Frontal cortex (tissue), 4 donors: ENCODE data around the gene LAIR2. TPM values are rescaled to one million over a fixed set of nuclear protein-coding genes. Genes with fewer than 3 reads are reported as not detected.
"Not testable (repeated sequence)": the region's sequence is repeated elsewhere in the genome, so short reads cannot be mapped to it uniquely, and the experiment has no call there.

Source experiments
- DNase-seq, 2 donors: peaks; one replicate each; pipeline ENCODE4 v3.0.0; 2012; ENCODE audit warnings: low spot score in 2 of 2
- FAIRE-seq: peaks from 2 replicates; lab custom pipeline; 2012; peaks lifted over from hg19 to GRCh38; lab: Jason Lieb, UNC
- total RNA-seq: library from RNA; depleted of rRNA; stranded (reverse); fragments of >200 nt; gene quantifications from one replicate; pipeline ENCODE4 v1.2.3, GENCODE V29; 2014
- donor health status: control.
- donor health status: control.
- donor health status: control.

LAIR2 gene
- total RNA-seq, 1 donor from 2014 or later: 0.82 TPM

- FAIRE-seq (no peak), DNase-seq (peak; percentile 57 to 66)
Observed at GRCh38 chr19:54464044-54464629, 38.5 kb upstream of the LAIR2 start.

GRCh38 chr19:54464630-54465425 is 37.8 kb upstream of the LAIR2 start:
- no peak for FAIRE-seq

GRCh38 chr19:54465426-54466109 is 37.1 kb upstream of the LAIR2 start:
- DNase-seq: peak in 1 of 2 donors; percentile 18

More at GRCh38 chr19:54464630-54465425, 37.8 kb upstream of the LAIR2 start:
- DNase-seq: peak; percentile 84 to 89

GRCh38 chr19:54466110-54466480 is 36.5 kb upstream of the LAIR2 start:
- DNase-seq, FAIRE-seq: not testable (repeated sequence)

More at GRCh38 chr19:54465426-54466109, 37.1 kb upstream of the LAIR2 start:
- no peak for FAIRE-seq

- FAIRE-seq (no peak), DNase-seq (peak in 1 of 2 donors; percentile 27)
Observed at GRCh38 chr19:54469496-54469934, 33.1 kb upstream of the LAIR2 start.

GRCh38 chr19:54470276-54470887 is 32.2 kb upstream of the LAIR2 start:
- no peak for DNase-seq

GRCh38 chr19:54470991-54471782 is 31.4 kb upstream of the LAIR2 start:
- no peak for FAIRE-seq
- DNase-seq: peak; percentile 62 to 65

More at GRCh38 chr19:54470276-54470887, 32.2 kb upstream of the LAIR2 start:
- no peak for FAIRE-seq

- DNase-seq: peak; percentile 46 to 69
- no peak for FAIRE-seq
Observed at GRCh38 chr19:54473071-54473891, 29.4 kb upstream of the LAIR2 start, which contains the start of gene CDC42EP5. Gene CDC42EP5 (minus strand): TSS chr19:54473296. CDS start chr19:54465547, 7,749 bp downstream.

GRCh38 chr19:54473892-54474372 is 28.7 kb upstream of the LAIR2 start:
- FAIRE-seq (no peak), DNase-seq (peak in 1 of 2 donors; percentile 6)

- FAIRE-seq (no peak), DNase-seq (no peak)
Observed at GRCh38 chr19:54475706-54476105, 26.9 kb upstream of the LAIR2 start.

GRCh38 chr19:54477650-54478049 is 25.0 kb upstream of the LAIR2 start:
- DNase-seq (no peak), FAIRE-seq (no peak)

GRCh38 chr19:54478677-54479266 is 23.9 kb upstream of the LAIR2 start:
- DNase-seq (no peak), FAIRE-seq (no peak)

- no peak for FAIRE-seq
- no peak for DNase-seq
Observed at GRCh38 chr19:54480051-54480450, 22.6 kb upstream of the LAIR2 start.

- DNase-seq (peak in 1 of 2 donors; percentile 53), FAIRE-seq (no peak)
Observed at GRCh38 chr19:54481326-54481930, 21.2 kb upstream of the LAIR2 start.

- FAIRE-seq (no peak), DNase-seq (no peak)
Observed at GRCh38 chr19:54482889-54483288, 19.7 kb upstream of the LAIR2 start.

- DNase-seq (no peak), FAIRE-seq (no peak)
Observed at GRCh38 chr19:54484451-54484850, 18.2 kb upstream of the LAIR2 start.

- FAIRE-seq: no peak
- no peak for DNase-seq
Observed at GRCh38 chr19:54485851-54486250, 16.8 kb upstream of the LAIR2 start.
